HK-2 (cell line): ENCODE data around the gene FCRL1.

Experiments used
- DNase-seq: peaks from one replicate; pipeline ENCODE4 v3.0.0-alpha.2; 2018; ENCODE audit not compliant: unreplicated experiment

FCRL1 gene, protein sequence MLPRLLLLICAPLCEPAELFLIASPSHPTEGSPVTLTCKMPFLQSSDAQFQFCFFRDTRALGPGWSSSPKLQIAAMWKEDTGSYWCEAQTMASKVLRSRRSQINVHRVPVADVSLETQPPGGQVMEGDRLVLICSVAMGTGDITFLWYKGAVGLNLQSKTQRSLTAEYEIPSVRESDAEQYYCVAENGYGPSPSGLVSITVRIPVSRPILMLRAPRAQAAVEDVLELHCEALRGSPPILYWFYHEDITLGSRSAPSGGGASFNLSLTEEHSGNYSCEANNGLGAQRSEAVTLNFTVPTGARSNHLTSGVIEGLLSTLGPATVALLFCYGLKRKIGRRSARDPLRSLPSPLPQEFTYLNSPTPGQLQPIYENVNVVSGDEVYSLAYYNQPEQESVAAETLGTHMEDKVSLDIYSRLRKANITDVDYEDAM

DNA sequence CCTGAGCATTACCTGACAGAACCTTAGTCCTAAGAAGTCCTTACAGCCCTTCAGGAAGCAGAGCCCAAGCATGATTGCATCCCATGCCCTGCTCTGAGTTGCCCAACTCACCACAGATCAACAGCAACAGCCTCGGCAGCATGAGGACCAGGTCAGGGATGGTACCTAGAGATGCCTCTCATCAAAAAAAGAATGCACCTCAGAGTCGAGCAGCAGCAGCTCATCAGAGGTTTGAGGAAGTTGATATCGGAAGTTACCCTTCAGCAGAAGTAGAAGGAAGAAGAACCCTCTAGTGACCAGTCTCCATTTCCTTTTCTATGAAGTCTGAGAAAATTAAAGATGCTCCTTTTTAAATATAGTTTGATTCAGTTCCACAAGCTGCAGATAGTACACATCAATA lies at the start of gene FCRL1:
TSS of gene FCRL1 (minus strand) at position 225 of the 400 bp plus-strand sequence. CDS start at position 142, 83 bp downstream.
- no peak for DNase-seq

DNA sequence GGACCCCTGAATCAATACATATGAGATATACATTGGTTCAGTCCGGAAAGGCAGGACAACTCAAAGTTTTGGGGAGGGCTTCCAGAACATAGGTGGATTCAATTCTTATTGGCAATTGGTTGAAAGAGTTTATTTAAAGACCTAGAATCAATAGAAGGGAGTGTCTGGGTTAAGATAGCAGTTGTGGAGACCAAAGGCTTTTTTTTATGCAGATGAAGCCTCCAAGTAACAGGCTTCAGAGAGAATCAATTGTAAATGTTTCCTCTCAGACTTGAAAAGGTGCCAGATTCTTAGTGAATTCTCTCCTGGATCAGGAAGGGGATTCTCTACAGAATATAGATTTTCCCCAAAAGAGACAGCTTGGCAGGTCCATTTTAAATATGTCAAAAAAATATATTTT lies 48.7 kb upstream of the FCRL1 start:
- no peak for DNase-seq

DNA sequence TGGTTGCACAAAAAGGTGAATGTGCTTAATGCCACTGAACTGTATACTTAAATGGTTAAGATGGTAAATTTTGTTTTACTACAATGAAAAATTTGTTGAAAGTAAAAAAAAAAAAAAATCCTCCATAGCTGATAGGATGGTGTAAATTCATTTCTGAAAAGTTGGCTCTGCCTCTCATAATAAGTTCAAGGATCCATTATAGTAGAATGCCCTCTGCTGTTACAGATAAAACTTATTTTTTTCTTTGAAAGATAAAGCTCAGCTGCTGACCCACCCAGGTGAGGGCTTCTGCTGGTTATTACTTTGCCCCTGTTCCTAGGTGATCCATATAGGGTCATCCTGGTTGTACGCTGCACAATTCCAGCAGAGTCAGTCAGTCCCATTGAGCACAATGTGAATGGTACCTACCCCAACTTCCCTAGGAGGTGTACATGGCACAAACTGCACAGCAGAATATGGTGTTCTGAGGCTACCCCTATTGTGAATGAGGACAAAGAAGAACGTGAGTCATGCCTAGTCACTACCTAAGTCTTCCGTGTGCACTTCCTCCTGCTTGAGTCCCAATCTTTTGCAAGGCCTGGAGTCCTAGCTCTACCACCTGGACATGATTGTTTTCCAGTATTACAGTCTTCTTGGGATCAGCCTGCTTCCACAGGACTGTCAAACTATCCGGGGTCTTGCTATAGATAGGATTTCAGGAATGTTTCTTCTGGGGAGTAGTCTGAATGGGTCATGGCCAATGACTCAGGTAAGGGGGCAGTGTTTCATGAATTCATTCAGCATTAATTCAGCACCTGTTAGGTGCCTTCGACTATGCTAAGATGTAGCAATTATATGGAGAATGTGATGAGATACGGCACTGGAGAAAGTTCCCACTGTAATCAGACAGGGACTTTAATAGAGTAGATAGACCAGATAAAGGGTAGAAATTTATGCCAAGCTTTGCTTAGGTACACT lies 42.5 kb upstream of the FCRL1 start:
- DNase-seq = no peak

DNA sequence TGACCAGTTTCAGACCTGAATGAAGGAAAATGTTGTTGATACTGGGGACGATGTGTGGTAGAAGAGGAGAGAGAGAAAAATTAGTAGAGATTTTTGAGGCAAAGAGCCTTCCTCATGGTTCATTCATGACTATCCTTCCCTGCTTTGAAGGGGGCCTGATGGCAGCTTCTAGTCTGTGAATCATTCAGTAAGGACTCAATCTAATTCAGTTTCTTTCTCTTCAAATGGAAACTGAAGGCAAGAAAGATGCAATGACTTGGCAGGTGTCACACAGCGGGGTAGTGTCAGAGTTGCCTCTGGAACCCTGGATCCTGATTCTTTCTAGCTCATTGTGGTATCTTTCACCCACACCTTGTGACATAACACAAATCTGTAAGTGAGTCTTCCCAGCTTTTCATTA lies 36.6 kb upstream of the FCRL1 start:
- no peak for DNase-seq

DNA sequence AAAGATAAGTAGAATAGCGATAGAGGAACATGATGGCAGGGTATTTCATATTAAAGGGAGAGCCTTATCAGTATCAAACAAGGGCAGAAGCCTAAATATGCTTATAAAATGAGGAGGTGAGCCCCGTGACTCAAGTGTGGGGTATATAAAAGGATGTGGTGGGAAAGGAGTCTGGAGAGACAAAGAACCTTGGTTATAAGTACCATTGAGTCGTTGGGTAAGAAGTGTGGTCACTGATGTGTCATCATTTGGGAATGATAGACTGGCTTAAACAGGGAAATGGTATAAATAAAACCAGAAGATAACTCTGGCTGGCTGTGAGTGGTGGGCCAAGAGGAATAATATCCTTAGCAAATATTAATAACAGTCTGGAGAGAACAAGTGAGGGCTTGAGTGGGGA lies 32.6 kb upstream of the FCRL1 start:
- no peak for DNase-seq

DNA sequence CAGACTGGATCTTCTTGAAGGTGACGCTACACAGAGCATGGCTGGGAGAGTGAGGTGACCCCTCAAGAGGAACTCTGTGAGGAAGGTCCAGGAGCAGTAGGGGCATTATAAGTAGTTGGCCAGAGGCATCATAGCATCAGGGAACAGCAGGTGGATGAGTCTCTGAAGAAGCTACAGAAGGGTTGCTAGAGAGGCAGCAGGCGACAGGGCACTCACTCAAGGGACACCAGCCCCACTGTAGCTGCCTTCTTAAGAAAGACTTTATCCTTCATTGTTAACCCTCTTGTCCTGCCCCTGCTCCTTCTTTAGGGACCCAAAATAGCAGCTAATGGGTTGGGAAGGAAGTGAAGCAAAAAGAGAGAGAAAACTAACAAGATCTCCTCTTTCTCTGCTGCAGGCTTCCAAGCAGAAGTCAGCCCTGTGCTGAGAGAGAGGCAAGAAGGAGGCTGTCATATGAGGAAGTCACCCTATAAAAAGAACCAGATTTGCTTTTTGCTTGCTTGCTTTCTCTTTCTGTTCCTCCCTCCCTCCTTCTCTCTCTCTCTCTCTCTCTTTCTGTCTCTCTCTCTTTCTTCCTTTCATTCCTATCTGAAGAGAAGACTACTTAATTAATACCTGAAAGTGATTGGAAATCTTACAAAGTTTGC lies 29.4 kb upstream of the FCRL1 start:
- no peak for DNase-seq

DNA sequence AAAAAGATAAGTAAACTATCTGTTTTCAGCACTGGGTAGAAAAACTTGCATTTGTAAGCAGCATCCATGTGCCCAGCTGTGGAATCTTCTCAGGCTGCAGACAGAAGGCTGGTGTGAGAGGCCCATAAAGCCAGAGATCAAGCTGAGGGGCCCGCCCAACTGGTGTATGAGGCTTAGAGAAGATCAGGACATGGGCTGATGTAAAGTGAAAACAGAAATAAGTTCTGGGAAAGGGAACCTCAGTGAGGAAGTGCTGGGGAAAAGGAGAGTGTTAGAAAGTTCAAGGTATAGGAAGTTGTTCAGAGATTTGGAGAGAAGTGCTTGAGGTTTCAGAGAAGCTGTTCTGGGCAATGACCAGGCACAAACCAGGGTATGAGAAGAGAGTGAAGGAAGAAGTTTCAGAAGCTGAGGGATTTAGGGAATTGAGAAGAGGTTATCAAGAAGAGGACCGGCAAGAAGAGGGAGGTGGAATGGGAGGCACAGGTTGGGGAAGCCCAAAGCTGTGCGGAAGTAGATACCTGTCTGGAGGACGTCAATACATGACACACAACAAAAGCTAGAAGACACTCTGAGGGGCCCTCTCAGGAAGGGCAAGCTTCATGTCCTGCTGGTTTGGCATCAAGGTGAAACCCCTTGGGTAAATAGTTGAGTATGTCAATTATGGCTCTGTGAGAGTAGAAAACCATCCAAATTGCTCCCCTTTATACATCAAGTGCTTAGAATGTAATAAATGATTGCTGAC lies 24.3 kb upstream of the FCRL1 start:
- no peak for DNase-seq

DNA sequence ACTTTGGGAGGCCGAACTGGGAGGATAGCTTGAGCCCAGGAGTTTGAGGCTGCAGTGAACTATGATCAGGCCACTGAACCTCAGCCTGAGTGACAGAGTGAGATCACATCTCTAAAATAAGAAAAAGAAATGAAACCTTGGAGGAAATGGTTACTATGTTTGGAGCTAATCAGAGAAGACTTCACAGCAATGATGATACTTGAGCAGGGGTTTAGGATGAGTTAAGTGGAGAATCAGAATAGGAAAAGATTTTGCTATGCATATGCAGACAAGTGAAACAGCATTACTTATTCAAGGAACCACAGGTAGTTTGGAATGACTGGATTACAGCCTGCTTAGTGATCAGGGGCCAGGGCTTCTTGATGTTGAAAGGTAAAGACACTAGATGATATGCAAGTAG lies 23.0 kb upstream of the FCRL1 start:
- DNase-seq = no peak

DNA sequence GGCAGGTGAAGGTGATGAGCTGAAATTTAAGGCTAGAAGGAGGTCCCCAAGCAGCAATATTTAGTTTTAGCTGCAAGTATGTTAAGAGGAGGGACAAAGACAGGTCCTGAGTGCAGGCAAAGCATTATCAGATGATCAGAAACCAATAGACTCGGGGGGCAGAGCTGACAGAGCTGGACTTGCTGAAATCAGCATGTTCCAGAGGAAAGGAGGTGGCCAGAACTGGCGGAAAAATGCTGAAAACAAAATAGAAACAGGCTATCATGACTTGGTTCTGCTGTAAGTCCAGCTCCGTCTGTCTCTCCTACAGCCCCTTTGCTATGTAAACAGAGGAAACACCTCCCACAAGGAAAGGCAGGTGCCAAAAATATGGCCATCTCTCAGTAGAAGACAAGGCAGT lies 21.8 kb upstream of the FCRL1 start, which contains the start of gene CD5L:
TSS of gene CD5L (minus strand) at position 101 of the 400 bp plus-strand sequence. CDS start 107 bp downstream, outside the sequence.
- DNase-seq = no peak

DNA sequence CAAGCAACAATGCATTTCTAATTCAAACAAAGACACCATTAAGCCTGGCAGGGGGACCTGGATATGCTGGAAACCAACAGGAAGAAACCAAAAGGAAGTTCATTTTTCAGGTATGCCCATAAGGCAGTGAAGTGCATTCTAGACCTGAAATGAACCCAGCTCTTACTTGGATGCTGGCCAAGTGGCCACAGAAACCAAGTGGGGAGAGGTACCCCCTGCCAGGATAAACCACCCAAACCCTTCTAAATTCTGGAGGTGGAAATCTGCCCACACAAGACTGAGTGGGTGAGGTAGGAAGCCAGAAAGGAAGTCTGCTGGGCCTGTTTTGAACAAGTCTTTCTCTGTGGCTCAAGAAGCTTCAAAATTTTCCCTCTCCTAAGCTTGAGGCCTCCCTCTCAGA lies 19.0 kb upstream of the FCRL1 start:
- DNase-seq = no peak

DNA sequence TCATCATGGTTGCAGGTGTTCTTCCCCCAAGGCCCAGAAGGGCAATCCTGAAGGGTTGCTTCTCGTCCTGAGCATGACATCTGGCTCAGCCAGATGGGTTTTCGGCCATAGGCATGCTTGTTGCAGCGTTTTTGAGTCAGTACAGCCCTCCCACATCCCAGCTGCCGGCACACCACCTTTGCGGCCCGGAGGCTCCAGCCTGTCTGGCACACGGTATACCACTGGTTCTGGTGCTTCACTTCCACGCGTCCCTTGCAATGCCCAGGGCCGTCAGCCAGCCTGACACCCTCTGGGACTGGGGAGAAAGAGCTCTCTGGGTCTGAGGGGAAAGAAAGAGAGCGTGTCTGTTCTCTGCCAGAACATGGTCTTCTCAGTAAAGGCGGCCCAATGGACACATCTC lies 14.5 kb upstream of the FCRL1 start:
- DNase-seq = no peak

DNA sequence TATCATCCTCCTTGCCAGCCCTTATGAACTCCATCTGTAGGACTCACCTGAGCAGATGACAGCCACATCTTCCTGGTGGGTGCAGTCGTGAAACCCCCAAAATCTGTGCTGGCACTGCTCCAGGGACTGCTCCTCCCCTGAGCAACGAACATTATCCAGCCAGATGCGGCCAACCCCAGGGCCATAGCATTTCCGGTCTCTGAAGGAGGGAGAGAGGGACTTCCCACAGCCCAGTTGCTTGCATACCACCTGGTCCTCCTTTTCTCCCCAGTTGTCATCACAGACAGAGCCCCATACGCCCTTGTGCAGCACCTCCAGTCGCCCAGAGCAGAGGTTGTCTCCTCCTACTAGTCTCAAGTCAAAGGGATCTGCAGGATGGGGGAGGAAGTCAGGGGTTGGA lies 13.2 kb upstream of the FCRL1 start:
- DNase-seq = no peak

DNA sequence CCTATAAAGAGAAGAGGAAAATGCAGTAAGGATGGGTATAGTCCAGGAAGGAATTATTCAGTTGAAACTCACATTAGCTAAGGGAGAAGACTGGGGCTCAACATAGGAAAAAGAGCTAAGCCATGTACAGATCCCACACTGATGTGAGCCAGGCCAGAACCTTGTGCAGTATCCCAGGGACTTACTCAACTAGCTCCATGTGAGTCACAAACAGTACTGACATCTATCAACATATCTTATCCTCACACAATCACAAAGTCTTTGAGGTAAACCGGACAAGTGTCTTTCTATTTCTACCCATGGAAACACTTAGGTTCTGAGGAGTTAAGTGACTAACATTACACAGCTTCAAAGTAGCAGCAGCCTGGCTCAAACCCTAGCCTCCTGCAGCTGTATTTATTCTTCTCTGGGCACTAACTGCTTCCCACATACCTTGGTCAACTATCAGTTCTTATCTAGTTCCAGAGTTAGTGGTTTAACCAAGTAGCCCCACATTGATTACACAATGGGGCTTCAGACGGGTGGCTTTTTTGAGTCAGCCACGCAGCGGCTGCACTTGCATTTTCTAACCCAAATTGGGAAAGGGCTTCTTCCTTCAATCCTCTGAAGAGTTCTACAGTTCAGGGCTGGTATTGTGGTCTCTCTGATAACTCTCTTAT lies 12.2 kb upstream of the FCRL1 start:
- DNase-seq = no peak

DNA sequence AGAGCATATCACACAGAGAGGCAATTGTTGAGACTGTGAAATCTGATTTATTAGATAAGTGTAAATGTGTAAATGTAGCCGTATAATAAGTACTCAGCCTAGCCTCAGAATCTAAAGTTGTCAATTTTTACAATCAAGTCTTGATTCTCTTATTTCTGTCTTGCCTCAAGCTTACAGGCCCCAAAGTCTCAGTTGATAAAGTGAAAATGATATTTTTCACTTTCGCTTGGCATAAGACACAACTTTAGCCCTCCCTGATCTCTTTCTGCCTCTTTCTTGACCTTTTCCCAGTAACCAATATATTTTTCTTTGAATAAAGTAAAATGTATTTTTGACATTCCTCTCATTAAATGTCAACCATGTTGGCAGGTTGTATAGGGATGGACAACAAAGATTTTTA lies 11.0 kb upstream of the FCRL1 start:
- no peak for DNase-seq

DNA sequence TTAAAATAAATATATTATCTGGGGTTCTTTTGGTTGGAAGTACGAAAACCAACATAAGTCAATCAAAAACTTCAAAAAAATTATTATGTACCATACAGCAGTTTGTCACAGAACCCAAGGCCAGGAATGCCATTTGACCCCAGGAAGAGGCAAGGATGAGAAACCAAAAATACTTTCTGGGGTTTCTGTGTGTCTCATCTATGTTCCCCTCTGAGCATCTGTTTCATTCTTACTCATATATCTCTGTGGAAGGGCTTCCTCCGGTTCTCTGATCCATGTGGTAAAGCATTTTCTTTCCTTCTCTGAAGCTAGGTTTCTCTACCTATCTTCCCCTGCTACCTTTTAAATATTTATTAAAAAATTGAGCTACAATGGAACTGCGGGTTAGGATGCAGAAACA lies 9.8 kb upstream of the FCRL1 start:
- no peak for DNase-seq

DNA sequence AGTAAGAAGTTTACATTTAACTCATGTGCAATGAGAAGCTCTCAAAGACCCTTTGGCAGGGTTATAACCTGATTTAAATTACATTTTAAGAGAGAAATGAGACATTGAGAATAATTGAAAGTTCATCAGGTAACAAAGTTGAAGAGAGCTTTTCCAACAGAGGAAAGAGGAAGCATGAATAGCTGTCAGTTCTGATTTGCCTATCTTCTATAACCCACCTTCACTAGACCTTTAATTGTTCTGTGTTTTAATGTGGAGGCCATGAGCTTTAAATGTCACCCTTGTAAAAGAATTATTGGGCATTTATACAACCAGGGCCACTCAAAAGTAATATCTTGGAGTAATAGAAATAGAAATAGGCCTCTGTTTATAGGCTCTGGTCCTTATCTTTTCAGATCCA lies 9.3 kb upstream of the FCRL1 start:
- DNase-seq = no peak

DNA sequence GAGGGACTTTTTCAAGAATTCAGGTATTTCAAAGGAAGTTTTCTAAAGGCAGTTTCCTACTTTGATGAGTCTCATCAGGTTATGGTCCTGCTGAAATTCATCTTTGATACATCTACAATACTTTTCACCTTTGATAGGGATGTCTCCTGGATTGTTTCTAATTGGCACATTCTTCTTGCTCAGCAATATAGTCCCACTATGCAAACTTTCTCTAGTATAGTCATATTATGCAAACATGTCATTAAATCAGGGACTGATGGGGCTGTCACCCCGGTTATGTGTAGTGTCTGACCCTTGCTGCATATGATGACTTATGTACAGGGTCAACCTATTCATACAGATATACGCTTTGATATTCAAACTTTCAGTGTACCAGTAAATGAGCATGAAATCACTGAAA lies 379 bp upstream of the FCRL1 start:
- no peak for DNase-seq

DNA sequence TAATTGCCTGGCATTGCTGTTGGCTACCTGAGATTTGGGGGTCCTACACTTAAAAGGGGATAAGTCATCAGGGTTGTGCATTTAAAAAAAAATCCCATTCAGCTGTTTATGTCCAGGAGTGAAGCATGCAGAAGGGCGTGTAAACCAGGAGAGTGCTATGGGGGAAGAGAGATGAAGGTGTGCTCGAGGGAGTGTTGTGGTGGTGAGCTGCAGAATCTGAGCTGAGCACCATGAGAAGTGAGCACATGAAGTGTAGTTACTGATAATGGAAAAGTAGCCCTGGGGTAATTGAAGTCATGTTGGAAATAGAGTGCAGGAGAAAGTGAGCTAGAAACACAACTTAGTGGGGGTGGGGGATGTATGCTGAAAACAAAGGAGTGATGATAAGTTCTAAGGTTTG lies 705 bp downstream of the FCRL1 start:
- no peak for DNase-seq

DNA sequence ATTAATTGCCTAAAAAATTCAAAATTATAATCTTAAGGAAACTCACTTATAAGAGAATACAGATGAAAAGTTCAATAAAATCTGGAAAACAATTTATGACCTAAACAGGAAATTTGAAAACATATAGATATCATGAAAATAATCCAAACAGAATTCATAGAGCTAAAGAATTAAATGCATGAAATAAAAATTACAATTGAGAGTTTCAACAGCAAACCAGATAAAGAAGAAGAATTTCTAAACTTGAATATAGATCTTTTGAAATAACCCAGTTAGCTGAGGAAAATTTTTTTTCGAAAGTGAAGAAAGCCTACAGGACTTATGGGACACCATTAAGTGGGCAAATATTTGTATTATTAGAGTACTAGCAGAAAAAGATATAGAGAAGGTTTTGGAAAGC lies 6.7 kb downstream of the FCRL1 start:
- DNase-seq = no peak

DNA sequence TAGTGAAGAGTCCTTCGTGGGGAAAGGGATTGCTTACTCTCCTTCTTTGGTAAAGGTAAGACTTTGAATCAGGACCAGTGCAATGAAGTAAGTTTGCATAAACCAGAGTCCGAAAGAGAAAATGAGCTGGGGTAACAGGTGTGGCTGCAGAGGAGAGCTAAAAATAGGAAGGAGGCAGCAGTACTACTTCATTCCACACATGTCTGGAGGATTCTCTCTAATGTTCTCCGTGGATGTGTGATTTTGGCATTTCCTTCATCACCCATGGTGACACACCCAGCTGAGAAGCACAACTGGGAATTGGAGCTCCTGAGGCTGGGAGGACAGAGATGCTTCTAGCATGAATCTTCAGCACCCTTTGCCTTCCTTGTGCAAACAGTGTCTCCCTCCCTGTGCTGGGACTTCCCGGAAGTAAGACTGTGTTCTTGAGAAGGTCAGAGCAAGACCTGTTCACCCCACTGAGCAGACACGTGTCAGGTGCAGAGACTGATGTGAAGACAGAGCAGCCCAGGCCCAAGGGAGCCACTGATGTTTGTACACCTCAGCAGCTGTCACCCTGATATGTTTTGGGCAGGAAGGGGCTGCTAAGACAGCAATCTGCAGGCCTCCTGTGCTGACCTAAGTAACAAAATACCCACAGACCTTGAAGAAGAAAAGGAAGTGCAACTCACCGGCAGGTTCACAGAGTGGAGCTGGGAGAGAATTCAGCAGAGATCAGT lies 13.3 kb downstream of the FCRL1 start:
- DNase-seq = no peak
